K562 (cell line): Measurements from ENCODE around the gene KIZ. TPM values are rescaled to one million over a fixed set of nuclear protein-coding genes. Genes with fewer than 3 reads are reported as not detected.

ENCODE experiments used
- ARHGAP35 ChIP-seq: fragments of 450-650 bp; IDR thresholded peaks from 2 replicates; pipeline ENCODE4 v1.6.1; 2018; ENCODE audit not compliant: partially characterized antibody
- CCNT2 ChIP-seq: IDR thresholded peaks from 2 replicates; pipeline ENCODE4 v1.6.1; 2011; ENCODE audit warnings: borderline replicate concordance, low read depth, mild to moderate bottlenecking, moderate library complexity, mixed read lengths, low read length; ENCODE audit not compliant: insufficient read length; ENCODE audit errors: extremely low read depth
- DEAF1 ChIP-seq: fragments of 450-650 bp; formaldehyde crosslinking; IDR thresholded peaks from 2 replicates; pipeline ENCODE4 v1.4.0; 2020; ENCODE audit warnings: mild to moderate bottlenecking, moderate library complexity
- DIDO1 ChIP-seq: fragments of 450-650 bp; IDR thresholded peaks from 2 replicates; pipeline ENCODE4 v1.6.1; 2016; ENCODE audit warnings: low read depth, missing biosample characterization, missing genetic modification characterization
- ETS1 ChIP-seq: conservative IDR thresholded peaks from 2 replicates; pipeline ENCODE4 v1.6.1; 2011; ENCODE audit warnings: low read depth, mild to moderate bottlenecking, low read length; ENCODE audit not compliant: control insufficient read depth
- IRF9 ChIP-seq: fragments of 450-650 bp; IDR thresholded peaks from 2 replicates; pipeline ENCODE4 v1.6.1; 2016; ENCODE audit warnings: missing biosample characterization, missing genetic modification characterization
- MAFG ChIP-seq: fragments of 450-650 bp; conservative IDR thresholded peaks from 2 replicates; pipeline ENCODE4 v1.6.1; 2016; ENCODE audit warnings: missing genetic modification characterization, missing compliant biosample characterization
- NCOR1 ChIP-seq: fragments of 450-650 bp; IDR thresholded peaks from 2 replicates; pipeline ENCODE4 v1.6.1; 2016; ENCODE audit warnings: mild to moderate bottlenecking, moderate library complexity
- NR1H2 ChIP-seq: sonication (generic); formaldehyde crosslinking; IDR thresholded peaks from 2 replicates; pipeline ENCODE4 v1.4.0; 2020; ENCODE audit warnings: mild to moderate bottlenecking, missing genetic modification reagents
- TBP ChIP-seq: optimal IDR thresholded peaks from 2 replicates; pipeline ENCODE3; 2011; ENCODE audit warnings: low read depth, low read length, improper control_type of control experiment
- UBTF ChIP-seq, 2 experiments: IDR thresholded peaks; 2 replicates each; pipeline ENCODE4 v1.6.1; 2012; ENCODE audit warnings: improper control_type of control experiment in 2 of 2, low read depth in 2 of 2, low read length in 2 of 2, borderline replicate concordance in 1 of 2
- ZNF274 ChIP-seq: IDR thresholded peaks from 2 replicates; pipeline ENCODE4 v1.6.1; 2011; ENCODE audit warnings: low read depth, mild to moderate bottlenecking, low read length, moderate library complexity, borderline replicate concordance
- ZNF507 ChIP-seq: conservative IDR thresholded peaks from 2 replicates; pipeline ENCODE4 v1.6.1; 2017; ENCODE audit warnings: missing genetic modification characterization, missing compliant biosample characterization
- polyA plus RNA-seq, 8 experiments: library from polyadenylated mRNA; depleted of rRNA in 4 of 8; stranded (reverse) in 5 of 8; unstranded in 3 of 8; fragments of >200 nt; fragmentation: Nextera tagmentation in 2 of 8; fragmentation: Illumina TruSeq in 1 of 8; extraction: Ambion mirVana in 2 of 8; extraction: Trizol in 1 of 8; gene quantifications; 2 replicates each; pipeline versions ENCODE4 v1.2.1 to v1.2.3, GENCODE V29; 2011 to 2014; ENCODE audit warnings: inconsistent platforms in 1 of 8, missing spikeins in 1 of 8
- total RNA-seq, 7 experiments: library from RNA; depleted of rRNA in 6 of 7; stranded (reverse); fragments of >200 nt in 6 of 7; fragmentation: Illumina TruSeq in 2 of 7; extraction: Trizol in 2 of 7; gene quantifications; 2 replicates each; pipeline versions ENCODE4 v1.2.1 to v1.2.3, GENCODE V29; 2011 to 2021; ENCODE audit warnings: low replicate concordance in 1 of 7

KIZ gene
- total and polyA plus RNA-seq, 9 of the 15 experiments (the other 6 are each of a cell fraction or from before 2014, with no cell fraction given) = 4.9 to 21.1 (median 13.5) TPM

GRCh38 chr20:21181028-21181427 lies 55.1 kb downstream of the KIZ start (continued):
- TF ChIP-seq DEAF1 (CRISPR knock-in tag) (no peak), ZNF274 (no peak), TBP (no peak), NR1H2 (CRISPR knock-in tag) (no peak), DIDO1 (no peak), ARHGAP35 (no peak), NCOR1 (no peak), MAFG (tag) (no peak), IRF9 (tag) (no peak), ZNF507 (tag) (no peak), CCNT2 (no peak), UBTF (IDR thresholded peaks at IDR 0.05; ENCODE audit: borderline replicate concordance in 1 of 2, low read depth in 2 of 2, low read length in 2 of 2) (no peak), ETS1 (no peak)
